Nephron (organoid): ENCODE results near the gene ZNF710.
A peak's percentile ranks its signal among the peaks of the same experiment; 100 is the strongest.
"Not testable (repeated sequence)": the region's sequence is repeated elsewhere in the genome, so short reads cannot be mapped to it uniquely, and the experiment has no call there.

Experiments
- H3K27ac Mint-ChIP-seq, 3 experiments: 2 replicates each; pipeline ENCODE4 v1.8.0; 2020; ENCODE audit warnings: mixed read lengths in 3 of 3, mild to moderate bottlenecking in 2 of 3, moderate library complexity in 1 of 3
- H3K27me3 Mint-ChIP-seq: 2 replicates; pipeline ENCODE4 v1.8.0; 2021; ENCODE audit warnings: low read depth, mild to moderate bottlenecking, moderate library complexity, mixed read lengths
- H3K36me3 Mint-ChIP-seq: 2 replicates; pipeline ENCODE4 v1.8.0; 2020; ENCODE audit warnings: low read depth, mixed read lengths
- H3K4me1 Mint-ChIP-seq: 2 replicates; pipeline ENCODE4 v1.8.0; 2020; ENCODE audit warnings: mixed read lengths
- H3K4me3 Mint-ChIP-seq, 3 experiments: 2 replicates each; pipeline ENCODE4 v1.8.0; 2020; ENCODE audit warnings: mild to moderate bottlenecking in 3 of 3, mixed read lengths in 3 of 3, moderate library complexity in 2 of 3
- H3K9me3 Mint-ChIP-seq: 2 replicates; pipeline ENCODE4 v1.8.0; 2020; ENCODE audit warnings: mixed read lengths
- CTCF ChIP-seq, 3 experiments: fragments of 200-600 bp; sonication (generic); IDR thresholded peaks; one replicate each; pipeline ENCODE4 v1.5.0; 2021; ENCODE audit warnings: antibody characterized with exemption in 3 of 3; ENCODE audit not compliant: unreplicated experiment in 3 of 3

Gene ZNF710

GRCh38 chr15:90067181-90067952, 66.2 kb downstream of the ZNF710 start:
- Mint-ChIP-seq H3K4me1 (peaks cover 19% of the 10 kb centered on the region), H3K4me3 (no peak overlapping the region), H3K27ac (no peak overlapping the region), H3K27me3 (peaks cover 3% of the 10 kb centered on the region), H3K36me3 (peaks cover 6% of the 10 kb centered on the region), H3K9me3 (no peaks in the 10 kb centered on the region)
- no peak for TF ChIP-seq CTCF (IDR thresholded peaks at IDR 0.05; ENCODE audit: unreplicated experiment in 3 of 3)

GRCh38 chr15:90067953-90068606, 67.0 kb downstream of the ZNF710 start:
- Mint-ChIP-seq H3K27me3 (peaks cover 3% of the 10 kb centered on the region), H3K4me3 (no peak overlapping the region), H3K9me3 (no peaks in the 10 kb centered on the region), H3K4me1 (peaks cover 13% of the 10 kb centered on the region), H3K36me3 (peaks cover 6% of the 10 kb centered on the region), H3K27ac (no peak overlapping the region)
- TF ChIP-seq CTCF (IDR thresholded peaks at IDR 0.05; ENCODE audit: unreplicated experiment in 3 of 3): no peak

DNA sequence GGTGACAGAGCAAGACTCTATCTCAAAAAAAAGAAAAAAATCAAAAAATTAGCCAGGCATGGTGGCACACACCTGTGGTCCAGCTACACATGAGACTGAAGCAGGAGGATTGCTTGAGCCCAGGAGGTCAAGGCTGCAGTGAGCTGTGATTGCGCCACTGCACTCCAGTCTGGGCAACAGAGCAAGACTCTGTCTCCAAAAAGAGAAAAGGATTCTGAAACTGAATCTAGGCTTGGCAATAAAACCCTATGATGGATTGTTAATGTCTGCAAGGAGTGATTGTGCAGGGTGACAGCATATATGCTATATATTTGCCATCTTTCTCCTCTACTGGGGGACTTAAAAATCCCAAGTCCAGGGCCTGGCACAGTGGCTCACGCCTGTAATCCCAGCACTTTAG, 69.5 kb downstream of the ZNF710 start:
- H3K9me3 Mint-ChIP-seq, H3K4me1 Mint-ChIP-seq, H3K27ac Mint-ChIP-seq, H3K36me3 Mint-ChIP-seq, H3K27me3 Mint-ChIP-seq, H3K4me3 Mint-ChIP-seq: not testable (repeated sequence)

- TF ChIP-seq CTCF (IDR thresholded peaks at IDR 0.05; ENCODE audit: unreplicated experiment in 3 of 3): peak; percentile 74 to 80 (median 78)
- Mint-ChIP-seq H3K36me3 (peaks cover 11% of the 10 kb centered on the region), H3K4me3 (no peak overlapping the region), H3K27me3 (no peaks in the 10 kb centered on the region), H3K4me1 (no peaks in the 10 kb centered on the region), H3K27ac (peak overlapping the region; percentile 44 to 66 (median 54)), H3K9me3 (no peaks in the 10 kb centered on the region)
Observed at GRCh38 chr15:90071220-90071807, 70.2 kb downstream of the ZNF710 start.

DNA sequence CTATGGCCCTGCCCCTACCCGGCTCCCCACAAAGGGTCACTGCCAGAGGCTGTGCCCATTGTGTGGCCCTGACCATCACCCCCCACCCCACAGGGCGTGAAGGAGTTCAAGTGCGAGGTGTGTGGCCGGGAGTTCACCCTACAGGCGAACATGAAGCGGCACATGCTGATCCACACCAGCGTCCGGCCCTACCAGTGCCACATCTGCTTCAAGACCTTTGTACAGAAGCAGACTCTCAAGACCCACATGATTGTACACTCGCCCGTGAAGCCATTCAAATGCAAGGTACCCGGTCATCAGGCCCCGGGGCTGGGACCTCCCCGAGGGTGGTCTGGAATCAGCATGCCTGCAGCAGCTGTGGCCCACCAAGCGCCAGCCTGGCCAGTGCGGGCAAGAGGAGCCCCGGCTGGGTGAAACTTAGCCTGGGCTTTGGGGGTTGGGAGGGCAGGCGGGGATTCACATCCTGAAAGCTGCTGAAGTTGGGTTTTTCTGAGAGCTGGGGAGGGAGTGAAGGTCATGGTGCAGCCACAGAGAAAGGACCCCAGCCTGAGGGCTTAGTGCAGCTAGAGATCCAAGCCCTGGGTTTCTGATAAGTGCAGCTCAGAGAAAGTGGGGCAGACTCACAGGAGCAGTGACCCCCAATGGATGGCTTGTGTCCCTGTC, 72.0 kb downstream of the ZNF710 start:
- TF ChIP-seq CTCF (IDR thresholded peaks at IDR 0.05; ENCODE audit: unreplicated experiment in 3 of 3): no peak
- Mint-ChIP-seq H3K27ac (peak overlapping the region in 1 of 3 experiments; percentile 75), H3K4me1 (no peaks in the 10 kb centered on the region), H3K36me3 (peaks cover 14% of the 10 kb centered on the region), H3K9me3 (no peaks in the 10 kb centered on the region), H3K27me3 (no peaks in the 10 kb centered on the region), H3K4me3 (no peak overlapping the region)

DNA sequence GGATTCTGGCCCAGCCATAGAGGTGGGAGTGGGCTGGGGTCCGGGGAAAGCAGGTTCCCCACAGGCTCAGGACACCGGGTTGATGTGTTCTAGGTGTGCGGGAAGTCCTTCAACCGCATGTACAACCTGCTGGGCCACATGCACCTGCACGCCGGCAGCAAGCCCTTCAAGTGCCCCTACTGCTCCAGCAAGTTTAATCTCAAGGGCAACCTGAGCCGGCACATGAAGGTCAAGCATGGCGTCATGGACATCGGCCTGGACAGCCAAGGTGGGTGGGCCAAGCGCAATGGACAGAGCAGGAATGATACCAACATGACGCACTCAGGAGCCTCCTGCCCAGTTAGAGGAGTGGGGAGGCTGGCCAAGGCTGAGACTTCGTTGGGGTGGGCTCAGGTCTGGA, 72.9 kb downstream of the ZNF710 start:
- no peaks in the 10 kb centered on the region for H3K9me3 Mint-ChIP-seq
- H3K4me3 Mint-ChIP-seq: no peak overlapping the region
- H3K27me3 Mint-ChIP-seq: no peaks in the 10 kb centered on the region
- no peak overlapping the region for H3K27ac Mint-ChIP-seq
- no peaks in the 10 kb centered on the region for H3K4me1 Mint-ChIP-seq
- TF ChIP-seq CTCF (IDR thresholded peaks at IDR 0.05; ENCODE audit: unreplicated experiment in 3 of 3): no peak
- peaks cover 17% of the 10 kb centered on the region for H3K36me3 Mint-ChIP-seq
